H9 (cell line): ENCODE results near the gene VPS72. TPM values are rescaled to one million over a fixed set of nuclear protein-coding genes. Genes with fewer than 3 reads are reported as not detected.
A peak's percentile ranks its signal among the peaks of the same experiment; 100 is the strongest.

ENCODE experiments used
- DNase-seq: peaks from one replicate; pipeline ENCODE4 v3.0.0-alpha.2; 2017
- H2AFZ ChIP-seq: one replicate; pipeline ENCODE4 v1.6.1; 2013; ENCODE audit warnings: mild to moderate bottlenecking, low read length, control low read depth, moderate library complexity
- H2AK5ac ChIP-seq: 2 replicates; pipeline ENCODE4 v1.6.1; 2013; ENCODE audit warnings: low read length, control low read depth, mixed read lengths; ENCODE audit not compliant: insufficient read length
- H2BK120ac ChIP-seq: one replicate; pipeline ENCODE4 v1.6.1; 2013; ENCODE audit warnings: low read depth, mild to moderate bottlenecking, low read length, control low read depth, inconsistent platforms; ENCODE audit not compliant: poor library complexity, severe bottlenecking
- H2BK12ac ChIP-seq: 2 replicates; pipeline ENCODE4 v1.6.1; 2013; ENCODE audit warnings: low read length, control low read depth, mixed read lengths, low read depth; ENCODE audit not compliant: insufficient read length
- H2BK15ac ChIP-seq: 2 replicates; pipeline ENCODE4 v1.6.1; 2013; ENCODE audit warnings: low read depth, low read length, control low read depth
- H2BK20ac ChIP-seq: one replicate; pipeline ENCODE4 v1.6.1; 2013; ENCODE audit warnings: low read depth, mild to moderate bottlenecking, low read length, control low read depth, inconsistent platforms; ENCODE audit not compliant: poor library complexity, severe bottlenecking
- H2BK5ac ChIP-seq: 2 replicates; pipeline ENCODE4 v1.6.1; 2013; ENCODE audit warnings: low read length, control low read depth, mixed read lengths; ENCODE audit not compliant: insufficient read length
- H3K14ac ChIP-seq: 2 replicates; pipeline ENCODE4 v1.6.1; 2013; ENCODE audit warnings: low read length, control low read depth; ENCODE audit not compliant: insufficient read depth
- H3K18ac ChIP-seq: 2 replicates; pipeline ENCODE4 v1.6.1; 2013; ENCODE audit warnings: low read depth, mild to moderate bottlenecking, mixed read lengths, low read length, control low read depth; ENCODE audit not compliant: insufficient read length
- H3K23ac ChIP-seq: 2 replicates; pipeline ENCODE4 v1.6.1; 2013; ENCODE audit warnings: low read length, control low read depth, mixed read lengths, low read depth; ENCODE audit not compliant: insufficient read length
- H3K23me2 ChIP-seq: 2 replicates; pipeline ENCODE4 v1.6.1; 2013; ENCODE audit warnings: low read depth, mild to moderate bottlenecking, mixed read lengths, low read length, control low read depth; ENCODE audit not compliant: insufficient read length, poor library complexity, severe bottlenecking
- H3K27ac ChIP-seq: 2 replicates; pipeline ENCODE4 v1.5.1; 2013; ENCODE audit warnings: low read length, control low read depth, mixed read lengths, low read depth; ENCODE audit not compliant: insufficient read length
- H3K27me3 ChIP-seq: 2 replicates; pipeline ENCODE4 v1.6.1; 2013; ENCODE audit warnings: low read length, control low read depth, inconsistent platforms; ENCODE audit not compliant: insufficient read depth
- H3K4ac ChIP-seq: 2 replicates; pipeline ENCODE4 v1.6.1; 2013; ENCODE audit warnings: low read depth, mild to moderate bottlenecking, control low read depth, inconsistent platforms, low read length, moderate library complexity
- H3K4me1 ChIP-seq: 2 replicates; pipeline ENCODE4 v1.6.1; 2013; ENCODE audit warnings: low read length, control low read depth, inconsistent platforms; ENCODE audit not compliant: insufficient read depth
- H3K4me2 ChIP-seq: 2 replicates; pipeline ENCODE4 v1.6.1; 2013; ENCODE audit warnings: low read length, control low read depth, mixed read lengths; ENCODE audit not compliant: insufficient read length, insufficient read depth
- H3K56ac ChIP-seq: 2 replicates; pipeline ENCODE4 v1.6.1; 2013; ENCODE audit warnings: low read depth, mild to moderate bottlenecking, mixed read lengths, low read length, control low read depth; ENCODE audit not compliant: insufficient read length
- H3K79me1 ChIP-seq: 2 replicates; pipeline ENCODE4 v1.6.1; 2013; ENCODE audit warnings: low read depth, mild to moderate bottlenecking, moderate library complexity, low read length, control low read depth, inconsistent platforms; ENCODE audit not compliant: insufficient read depth, poor library complexity, severe bottlenecking
- H3K79me2 ChIP-seq: 2 replicates; pipeline ENCODE4 v1.6.1; 2013; ENCODE audit warnings: low read length, control low read depth, inconsistent platforms; ENCODE audit not compliant: insufficient read depth
- H3K9ac ChIP-seq: 2 replicates; pipeline ENCODE4 v1.6.1; 2013; ENCODE audit warnings: low read length, control low read depth, mixed read lengths; ENCODE audit not compliant: insufficient read length; ENCODE audit errors: extremely low read depth
- H3K9me3 ChIP-seq: one replicate; pipeline ENCODE4 v1.6.1; 2013; ENCODE audit warnings: low read depth, low read length, inconsistent platforms; ENCODE audit not compliant: control insufficient read depth
- H3T11ph ChIP-seq: one replicate; pipeline ENCODE4 v1.6.1; 2013; ENCODE audit warnings: mild to moderate bottlenecking, low read length, control low read depth, inconsistent platforms
- H4K20me1 ChIP-seq: one replicate; pipeline ENCODE4 v1.6.1; 2013; ENCODE audit not compliant: control insufficient read depth, insufficient read length, insufficient read depth
- H4K5ac ChIP-seq: 2 replicates; pipeline ENCODE4 v1.6.1; 2013; ENCODE audit warnings: low read depth, mild to moderate bottlenecking, mixed read lengths, low read length, control low read depth; ENCODE audit not compliant: insufficient read length
- H4K8ac ChIP-seq: replicated peaks from 2 replicates; pipeline ENCODE4 v1.6.1; 2013; ENCODE audit warnings: low read length, control low read depth, mixed read lengths, low read depth; ENCODE audit not compliant: insufficient read length
- H4K91ac ChIP-seq: 2 replicates; pipeline ENCODE4 v1.6.1; 2013; ENCODE audit warnings: low read depth, mild to moderate bottlenecking, moderate library complexity, mixed read lengths, low read length, control low read depth; ENCODE audit not compliant: insufficient read length
- H3K27ac Mint-ChIP-seq, 3 experiments: 2 replicates in 2 of 3; 3 replicates in 1 of 3; pipeline ENCODE4 v1.8.0; 2020 to 2021; ENCODE audit warnings: mixed read lengths in 3 of 3, mild to moderate bottlenecking in 1 of 3, moderate library complexity in 1 of 3
- H3K27me3 Mint-ChIP-seq: 2 replicates; pipeline ENCODE4 v1.8.0; 2021; ENCODE audit warnings: low read depth, mild to moderate bottlenecking, moderate library complexity, mixed read lengths
- H3K36me3 Mint-ChIP-seq, 3 experiments: 2 replicates in 2 of 3; 3 replicates in 1 of 3; pipeline ENCODE4 v1.8.0; 2020 to 2021; ENCODE audit warnings: low read depth in 3 of 3, mixed read lengths in 3 of 3; ENCODE audit not compliant: insufficient read depth in 1 of 3
- H3K4me1 Mint-ChIP-seq, 2 experiments: 2 replicates each; pipeline ENCODE4 v1.8.0; 2020; ENCODE audit warnings: mixed read lengths in 2 of 2
- H3K4me3 Mint-ChIP-seq, 2 experiments: 2 replicates in 1 of 2; 3 replicates in 1 of 2; pipeline ENCODE4 v1.8.0; 2020 to 2021; ENCODE audit warnings: mild to moderate bottlenecking in 2 of 2, mixed read lengths in 2 of 2, moderate library complexity in 1 of 2
- H3K9me3 Mint-ChIP-seq, 2 experiments: 2 replicates in 1 of 2; 3 replicates in 1 of 2; pipeline ENCODE4 v1.8.0; 2020; ENCODE audit warnings: mild to moderate bottlenecking in 2 of 2, mixed read lengths in 2 of 2, moderate library complexity in 1 of 2
- WGBS: extraction: QIAGEN DNeasy Blood & Tissue Kit; methylation state at CpG from one replicate; pipeline ENCODE4 v1.1.7; 2013; ENCODE audit warnings: missing lambda C conversion rate, low lambda C conversion rate, mixed read lengths; ENCODE audit not compliant: insufficient read length; ENCODE audit errors: extremely low coverage; 5-methylcytosine and 5-hydroxymethylcytosine counted together
- total RNA-seq: library from RNA; stranded (reverse); gene quantifications from 2 replicates; pipeline ENCODE4 v1.2.1, GENCODE V29; 2021
- TF ChIP-seq, protein P1 (sequence below): fragments of 200-600 bp; sonication (generic); conservative IDR thresholded peaks from 3 replicates; pipeline ENCODE4 v1.8.0; 2021; ENCODE audit warnings: antibody characterized with exemption, mild to moderate bottlenecking

VPS72 gene
- total RNA-seq, 1 experiment from 2014 or later = 91.4 TPM

DNA sequence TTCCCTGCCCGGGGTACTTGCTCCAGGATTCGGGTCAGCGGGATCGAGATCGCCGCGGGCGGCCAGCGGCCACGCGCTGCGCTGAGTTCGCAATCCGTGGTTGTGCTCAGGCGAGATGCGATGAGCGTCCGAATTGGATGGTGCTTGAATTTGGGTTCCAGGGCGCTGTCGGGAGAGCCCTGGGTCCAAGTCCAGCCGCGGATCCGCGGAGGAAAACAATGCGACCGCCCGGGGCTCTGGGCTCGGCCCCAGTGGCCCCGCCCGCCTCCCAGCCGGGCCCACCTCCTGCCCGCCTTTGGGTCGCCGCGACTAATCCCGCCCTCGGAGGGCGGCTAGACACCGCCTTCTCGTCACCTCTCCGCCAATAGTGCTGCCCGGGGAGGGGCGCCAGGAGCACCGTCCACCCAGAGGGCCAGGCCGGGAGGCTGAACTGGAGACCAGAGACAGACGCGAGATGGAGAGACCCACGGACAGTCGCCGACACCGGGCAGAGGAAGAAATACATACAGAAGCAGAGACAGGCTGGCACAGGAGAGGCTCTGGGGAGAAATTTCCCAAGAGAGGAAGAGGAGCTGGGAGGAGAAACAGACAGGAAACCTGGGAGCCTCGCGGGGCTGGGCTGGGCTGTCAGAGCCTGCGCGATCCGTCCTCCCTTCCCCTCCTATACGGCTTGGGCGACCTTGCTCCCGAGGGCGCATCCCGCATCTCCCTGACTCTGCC is 43.4 kb downstream of the VPS72 start, which contains the start of gene SEMA6C:
Gene SEMA6C, minus strand, starts transcription at position 220 of the 720 bp plus-strand sequence. CDS start 4,010 bp downstream, outside the sequence.
- H3K56ac ChIP-seq = no peak within 1 kb of the TSS
- Mint-ChIP-seq H3K27ac (peak within 1 kb of the TSS in 2 of 3 experiments; percentile 50 to 93; a peak in 3 of 7 replicates), H3K27me3 (peaks cover 31% of the 10 kb centered on the region), H3K36me3 (peaks cover 0 to 2% (median 0%) of the 10 kb centered on the region in 3 experiments; a peak in 1 of 7 replicates), H3K4me1 (peaks cover 34 to 43% of the 10 kb centered on the region in 2 experiments), H3K9me3 (no peaks in the 10 kb centered on the region), H3K4me3 (peak within 1 kb of the TSS; percentile 85 to 86)
- H3K4me2 ChIP-seq = peak within 1 kb of the TSS; percentile 90
- H2BK5ac ChIP-seq = no peak within 1 kb of the TSS
- H2BK120ac ChIP-seq = no peak within 1 kb of the TSS
- no peak within 1 kb of the TSS for H3K27ac ChIP-seq
- H3K79me2 ChIP-seq = no peaks in the 10 kb centered on the region
- peak within 1 kb of the TSS; percentile 8; the same call in 1 of the 2 replicates for H3K14ac ChIP-seq
- no peaks in the 10 kb centered on the region for H3K79me1 ChIP-seq
- no peak within 1 kb of the TSS for H3K18ac ChIP-seq
- no peak within 1 kb of the TSS for H3K23ac ChIP-seq
- no peak within 1 kb of the TSS for H4K5ac ChIP-seq
- no CpG with 5 or more reads among the region's 61 CpGs for WGBS
- peak; percentile 94 for DNase-seq
- H3K4ac ChIP-seq = no peak within 1 kb of the TSS
- no peak within 1 kb of the TSS for H2BK15ac ChIP-seq
- no peak within 1 kb of the TSS for H3T11ph ChIP-seq
- no peaks in the 10 kb centered on the region; the same call in 1 of the 2 replicates for H3K27me3 ChIP-seq
- H4K91ac ChIP-seq = no peak within 1 kb of the TSS
- H3K4me1 ChIP-seq = peaks cover 22% of the 10 kb centered on the region; the same call in 1 of the 2 replicates
- peak within 1 kb of the TSS; percentile 51 for H3K9ac ChIP-seq
- no peak within 1 kb of the TSS for H2BK12ac ChIP-seq
- no peak within 1 kb of the TSS for H2BK20ac ChIP-seq
- TF ChIP-seq, protein P1, sequence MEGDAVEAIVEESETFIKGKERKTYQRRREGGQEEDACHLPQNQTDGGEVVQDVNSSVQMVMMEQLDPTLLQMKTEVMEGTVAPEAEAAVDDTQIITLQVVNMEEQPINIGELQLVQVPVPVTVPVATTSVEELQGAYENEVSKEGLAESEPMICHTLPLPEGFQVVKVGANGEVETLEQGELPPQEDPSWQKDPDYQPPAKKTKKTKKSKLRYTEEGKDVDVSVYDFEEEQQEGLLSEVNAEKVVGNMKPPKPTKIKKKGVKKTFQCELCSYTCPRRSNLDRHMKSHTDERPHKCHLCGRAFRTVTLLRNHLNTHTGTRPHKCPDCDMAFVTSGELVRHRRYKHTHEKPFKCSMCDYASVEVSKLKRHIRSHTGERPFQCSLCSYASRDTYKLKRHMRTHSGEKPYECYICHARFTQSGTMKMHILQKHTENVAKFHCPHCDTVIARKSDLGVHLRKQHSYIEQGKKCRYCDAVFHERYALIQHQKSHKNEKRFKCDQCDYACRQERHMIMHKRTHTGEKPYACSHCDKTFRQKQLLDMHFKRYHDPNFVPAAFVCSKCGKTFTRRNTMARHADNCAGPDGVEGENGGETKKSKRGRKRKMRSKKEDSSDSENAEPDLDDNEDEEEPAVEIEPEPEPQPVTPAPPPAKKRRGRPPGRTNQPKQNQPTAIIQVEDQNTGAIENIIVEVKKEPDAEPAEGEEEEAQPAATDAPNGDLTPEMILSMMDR = no peak
- peaks cover 24% of the 10 kb centered on the region for H3K23me2 ChIP-seq
- H2AK5ac ChIP-seq = no peak within 1 kb of the TSS
- no peak within 1 kb of the TSS for H4K8ac ChIP-seq
- H4K20me1 ChIP-seq = peaks cover 4% of the 10 kb centered on the region
- H3K9me3 ChIP-seq = no peaks in the 10 kb centered on the region
- H2AFZ ChIP-seq = no peak within 1 kb of the TSS
